ENCODE data around the gene KRTAP9-4.
"Not testable (repeated sequence)": the region's sequence is repeated elsewhere in the genome, so short reads cannot be mapped to it uniquely, and the experiment has no call there.

KRTAP9-4 gene

GRCh38 chr17:41230094-41230493, 19.4 kb upstream of the KRTAP9-4 start:
- in situ Hi-C loops (cut with HindIII; ENCODE audit: low sequenced_read_pairs), result no loop called here
- no peak overlapping the region for H3K4me3 ChIP-seq (ENCODE audit: low read depth, low read length)
- TF ChIP-seq CTCF (IDR thresholded peaks at IDR 0.05; ENCODE audit: low read depth, low read length), result no peak
- DNase-seq (ENCODE audit: low read depth, low spot score), result no peak

- TF ChIP-seq CTCF (IDR thresholded peaks at IDR 0.05; ENCODE audit: low read depth, low read length), result no peak
- in situ Hi-C loops (cut with HindIII; ENCODE audit: low sequenced_read_pairs), result no loop called here
- no peak for DNase-seq (ENCODE audit: low read depth, low spot score)
- no peak overlapping the region for H3K4me3 ChIP-seq (ENCODE audit: low read depth, low read length)
Measured at GRCh38 chr17:41231731-41232130, 17.8 kb upstream of the KRTAP9-4 start.

GRCh38 chr17:41232399-41233105, 16.9 kb upstream of the KRTAP9-4 start, which contains the start of gene KRTAP9-3:
Gene KRTAP9-3, plus strand, starts transcription at chr17:41232449. Its CDS starts 53 bp downstream, at chr17:41232502.
- in situ Hi-C loops (cut with HindIII; ENCODE audit: low sequenced_read_pairs); DNase-seq (ENCODE audit: low read depth, low spot score); H3K4me3 ChIP-seq (ENCODE audit: low read depth, low read length): not testable (repeated sequence)

GRCh38 chr17:41237116-41237515, 12.4 kb upstream of the KRTAP9-4 start:
- H3K4me3 ChIP-seq (ENCODE audit: low read depth, low read length); in situ Hi-C loops (cut with HindIII; ENCODE audit: low sequenced_read_pairs); DNase-seq (ENCODE audit: low read depth, low spot score): not testable (repeated sequence)

DNA sequence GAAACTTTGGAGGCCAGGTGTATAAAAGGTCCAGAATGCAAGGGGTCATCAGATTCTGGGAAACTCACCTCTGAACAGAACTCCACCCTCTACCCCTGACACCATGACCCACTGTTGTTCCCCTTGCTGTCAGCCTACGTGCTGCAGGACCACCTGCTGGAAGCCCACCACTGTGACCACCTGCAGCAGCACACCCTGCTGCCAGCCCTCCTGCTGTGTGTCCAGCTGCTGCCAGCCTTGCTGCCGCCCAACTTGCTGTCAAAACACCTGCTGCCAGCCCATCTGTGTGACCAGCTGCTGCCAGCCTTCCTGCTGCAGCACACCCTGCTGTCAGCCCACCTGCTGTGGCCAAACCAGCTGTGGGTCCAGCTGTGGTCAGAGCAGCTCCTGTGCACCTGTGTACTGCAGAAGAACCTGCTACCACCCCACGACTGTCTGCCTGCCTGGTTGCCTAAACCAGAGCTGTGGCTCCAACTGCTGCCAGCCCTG, 11.5 kb upstream of the KRTAP9-4 start, which contains the start of gene KRTAP9-8:
Gene KRTAP9-8, plus strand, starts transcription at position 51 of the 489 bp plus-strand sequence. Its CDS starts 53 bp downstream, at position 104.
- in situ Hi-C loops (cut with HindIII; ENCODE audit: low sequenced_read_pairs); DNase-seq (ENCODE audit: low read depth, low spot score); H3K4me3 ChIP-seq (ENCODE audit: low read depth, low read length): not testable (repeated sequence)

DNA sequence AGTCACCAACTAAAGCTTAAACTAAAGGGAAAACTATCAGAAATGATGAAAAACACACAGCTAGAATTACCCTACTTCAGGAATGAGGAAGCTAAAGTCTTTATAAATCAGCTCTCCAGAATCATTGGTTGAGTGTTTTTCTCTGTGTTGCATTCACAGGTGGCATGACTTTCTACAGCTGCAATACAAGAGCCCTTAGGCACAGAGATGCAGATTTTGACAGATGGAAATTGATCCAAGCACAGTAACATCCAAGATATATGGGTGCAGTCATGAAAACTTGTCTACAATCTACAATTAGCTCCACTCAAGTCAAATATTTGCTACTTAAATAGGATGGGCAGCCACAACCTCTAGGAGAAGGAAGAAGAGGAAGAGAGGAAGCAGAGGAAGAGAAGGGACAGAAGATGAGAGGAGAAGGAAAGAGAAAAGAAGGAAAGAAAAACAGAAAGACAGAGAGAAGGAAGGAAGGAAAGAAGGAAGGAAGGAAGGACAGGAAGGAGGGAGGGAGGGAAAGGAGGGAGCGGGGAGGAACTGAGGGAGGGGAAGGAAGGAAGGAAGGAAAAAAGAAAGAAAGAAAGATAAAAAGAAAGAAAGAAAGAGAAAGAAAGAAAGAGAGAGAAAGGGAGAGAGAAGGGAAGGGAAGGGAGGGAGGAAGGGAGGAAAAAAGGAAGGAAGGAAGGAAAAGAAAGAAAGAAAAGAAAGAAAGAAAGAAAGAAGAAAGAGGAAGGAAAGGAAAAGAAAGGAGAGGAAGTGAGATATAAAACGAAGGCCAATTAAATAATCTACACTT, 2.3 kb upstream of the KRTAP9-4 start:
- in situ Hi-C loops (cut with HindIII; ENCODE audit: low sequenced_read_pairs); H3K4me3 ChIP-seq (ENCODE audit: low read depth, low read length); DNase-seq (ENCODE audit: low read depth, low spot score): not testable (repeated sequence)

DNA sequence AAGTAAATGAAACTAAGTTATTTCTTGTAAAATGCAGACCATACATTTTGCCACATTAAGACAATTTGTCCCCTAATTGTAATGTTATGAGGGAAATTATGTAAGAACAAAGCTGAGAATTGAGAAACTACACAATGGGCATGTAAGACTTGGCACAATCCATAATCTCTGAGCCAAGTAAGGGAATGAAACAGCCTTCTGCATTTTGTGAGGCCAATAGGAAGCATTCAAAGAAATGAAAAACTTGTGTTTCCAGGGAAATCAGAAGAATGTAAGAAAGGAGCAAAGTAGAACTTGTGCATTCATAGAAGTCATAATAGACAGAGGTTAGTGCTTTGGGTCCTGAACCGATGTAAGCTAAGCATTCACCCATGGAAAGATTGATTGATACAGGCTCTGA, 1.8 kb downstream of the KRTAP9-4 start:
- H3K4me3 ChIP-seq (ENCODE audit: low read depth, low read length), result no peak overlapping the region
- no peak for TF ChIP-seq CTCF (IDR thresholded peaks at IDR 0.05; ENCODE audit: low read depth, low read length)
- in situ Hi-C loops (cut with HindIII; ENCODE audit: low sequenced_read_pairs), result no loop called here
- no peak for DNase-seq (ENCODE audit: low read depth, low spot score)

DNA sequence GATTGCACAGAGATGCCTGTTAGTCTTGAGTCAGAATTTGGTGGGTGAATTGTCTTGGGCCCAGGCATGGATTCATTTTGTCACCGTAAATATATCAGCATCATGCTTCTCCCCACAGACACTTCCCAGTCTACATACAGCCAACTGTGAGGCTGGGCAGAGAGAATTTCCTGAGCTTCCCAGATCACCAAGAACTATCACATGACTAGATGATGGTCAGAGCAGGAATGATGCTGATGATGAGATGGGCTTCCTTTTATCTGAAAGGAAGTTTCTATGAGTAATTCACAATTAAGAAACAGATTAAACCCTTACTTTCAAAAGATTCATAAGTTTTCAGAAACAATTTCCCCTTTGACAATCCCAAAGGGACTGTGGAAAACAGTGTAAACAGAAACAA, 5.4 kb downstream of the KRTAP9-4 start:
- DNase-seq (ENCODE audit: low read depth, low spot score), result no peak
- in situ Hi-C loops (cut with HindIII; ENCODE audit: low sequenced_read_pairs), result no loop called here
- no peak for TF ChIP-seq CTCF (IDR thresholded peaks at IDR 0.05; ENCODE audit: low read depth, low read length)
- H3K4me3 ChIP-seq (ENCODE audit: low read depth, low read length), result no peak overlapping the region

DNA sequence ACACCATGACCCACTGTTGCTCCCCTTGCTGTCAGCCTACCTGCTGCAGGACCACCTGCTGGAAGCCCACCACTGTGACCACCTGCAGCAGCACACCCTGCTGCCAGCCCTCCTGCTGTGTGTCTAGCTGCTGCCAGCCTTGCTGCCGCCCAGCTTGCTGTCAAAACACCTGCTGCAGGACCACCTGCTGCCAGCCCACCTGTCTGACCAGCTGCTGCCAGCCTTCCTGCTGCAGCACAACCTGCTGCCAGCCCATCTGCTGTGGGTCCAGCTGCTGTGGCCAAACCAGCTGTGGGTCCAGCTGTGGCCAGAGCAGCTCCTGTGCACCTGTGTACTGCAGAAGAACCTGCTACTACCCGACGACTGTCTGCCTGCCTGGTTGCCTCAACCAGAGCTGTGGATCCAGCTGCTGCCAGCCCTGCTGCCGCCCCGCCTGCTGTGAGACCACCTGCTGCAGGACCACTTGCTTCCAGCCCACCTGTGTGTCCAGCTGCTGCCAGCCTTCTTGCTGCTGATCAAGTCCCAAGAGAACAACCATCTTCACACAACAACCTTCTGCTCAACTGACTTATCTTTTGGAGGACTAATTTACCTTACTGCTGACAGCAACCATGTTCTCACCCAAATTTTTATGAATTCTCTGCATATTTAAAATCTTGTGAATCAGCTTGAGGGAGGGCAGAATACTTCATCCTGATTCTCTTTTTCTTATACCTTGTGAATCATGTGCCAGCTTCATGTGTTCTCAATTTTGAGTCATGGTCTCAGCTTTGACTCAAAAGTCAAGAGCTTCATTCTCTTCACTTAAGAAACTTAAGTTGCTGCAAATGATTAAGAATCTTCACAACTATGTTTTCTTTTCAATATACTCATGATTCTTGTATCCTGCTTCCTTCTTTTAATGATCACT, 6.1 kb downstream of the KRTAP9-4 start, which contains the start of gene KRTAP9-9:
Gene KRTAP9-9, plus strand, starts transcription at position 4 of the 910 bp plus-strand sequence.
- DNase-seq (ENCODE audit: low read depth, low spot score), result not testable (repeated sequence)

More for the DNA sequence above, 6.1 kb downstream of the KRTAP9-4 start, which contains the start of gene KRTAP9-9:
- in situ Hi-C loops (cut with HindIII; ENCODE audit: low sequenced_read_pairs); H3K4me3 ChIP-seq (ENCODE audit: low read depth, low read length): not testable (repeated sequence)

Data from astrocyte of the spinal cord (primary cell).